T-helper 2 cell treated with Interferon-gamma antibody and Interleukin-4, amounts not matched to agents 5 μg/mL and 100 μg/mL, for 36 hours (primary cell): ENCODE results near the gene CCND1.

Source experiments
- DNase-seq: peaks from one replicate; pipeline ENCODE4 v3.0.0; 2021; ENCODE audit warnings: low spot score
- H3K27ac Mint-ChIP-seq: one replicate; pipeline ENCODE4 v1.8.0; 2021; ENCODE audit warnings: mild to moderate bottlenecking, mixed read lengths
- H3K27me3 Mint-ChIP-seq: one replicate; pipeline ENCODE4 v1.8.0; 2021; ENCODE audit warnings: low read depth, mixed read lengths
- H3K36me3 Mint-ChIP-seq: one replicate; pipeline ENCODE4 v1.8.0; 2021; ENCODE audit warnings: low read depth, mixed read lengths
- H3K4me1 Mint-ChIP-seq: one replicate; pipeline ENCODE4 v1.8.0; 2021; ENCODE audit warnings: low read depth, mixed read lengths
- H3K4me3 Mint-ChIP-seq: one replicate; pipeline ENCODE4 v1.8.0; 2022; ENCODE audit warnings: mild to moderate bottlenecking, moderate library complexity, mixed read lengths
- H3K9me3 Mint-ChIP-seq: one replicate; pipeline ENCODE4 v1.8.0; 2021; ENCODE audit warnings: mixed read lengths

CCND1 gene

GRCh38 chr11:69697861-69698260 lies 56.9 kb downstream of the CCND1 start:
- Mint-ChIP-seq H3K36me3 (no peaks in the 10 kb centered on the region), H3K27ac (no peak overlapping the region), H3K9me3 (no peaks in the 10 kb centered on the region), H3K4me3 (no peak overlapping the region), H3K27me3 (peaks cover 24% of the 10 kb centered on the region), H3K4me1 (no peaks in the 10 kb centered on the region)
- no peak for DNase-seq

- H3K4me3 Mint-ChIP-seq, result no peak overlapping the region
- peaks cover 29% of the 10 kb centered on the region for H3K27me3 Mint-ChIP-seq
- no peaks in the 10 kb centered on the region for H3K9me3 Mint-ChIP-seq
- DNase-seq, result no peak
- no peaks in the 10 kb centered on the region for H3K4me1 Mint-ChIP-seq
- no peak overlapping the region for H3K27ac Mint-ChIP-seq
- H3K36me3 Mint-ChIP-seq, result no peaks in the 10 kb centered on the region
These were observed 57.4 kb downstream of the CCND1 start for GRCh38 chr11:69698362-69698761.

- DNase-seq, result no peak
- Mint-ChIP-seq H3K27me3 (peaks cover 30% of the 10 kb centered on the region), H3K4me1 (no peaks in the 10 kb centered on the region), H3K4me3 (no peak overlapping the region), H3K36me3 (no peaks in the 10 kb centered on the region), H3K9me3 (no peaks in the 10 kb centered on the region), H3K27ac (no peak overlapping the region)
These were observed 58.3 kb downstream of the CCND1 start for GRCh38 chr11:69699213-69699612.

- DNase-seq, result no peak
- Mint-ChIP-seq H3K36me3 (no peaks in the 10 kb centered on the region), H3K4me3 (no peak overlapping the region), H3K9me3 (no peaks in the 10 kb centered on the region), H3K27me3 (peaks cover 40% of the 10 kb centered on the region), H3K4me1 (peaks cover under 1% of the 10 kb centered on the region), H3K27ac (no peak overlapping the region)
These were observed 59.6 kb downstream of the CCND1 start for GRCh38 chr11:69700278-69701140.

GRCh38 chr11:69702239-69702691 lies 61.3 kb downstream of the CCND1 start:
- no peak overlapping the region for H3K27ac Mint-ChIP-seq
- no peaks in the 10 kb centered on the region for H3K9me3 Mint-ChIP-seq
- DNase-seq, result no peak
- no peaks in the 10 kb centered on the region for H3K36me3 Mint-ChIP-seq
- peaks cover 2% of the 10 kb centered on the region for H3K4me1 Mint-ChIP-seq
- no peak overlapping the region for H3K4me3 Mint-ChIP-seq
- peaks cover 54% of the 10 kb centered on the region for H3K27me3 Mint-ChIP-seq

- peaks cover 60% of the 10 kb centered on the region for H3K27me3 Mint-ChIP-seq
These were observed 62.0 kb downstream of the CCND1 start for GRCh38 chr11:69702769-69703452.

GRCh38 chr11:69703453-69703767 lies 62.5 kb downstream of the CCND1 start:
- no peak overlapping the region for H3K4me3 Mint-ChIP-seq
- H3K27ac Mint-ChIP-seq, result no peak overlapping the region
- no peaks in the 10 kb centered on the region for H3K36me3 Mint-ChIP-seq
- peaks cover 62% of the 10 kb centered on the region for H3K27me3 Mint-ChIP-seq
- H3K9me3 Mint-ChIP-seq, result no peaks in the 10 kb centered on the region
- no peak for DNase-seq
- peaks cover 2% of the 10 kb centered on the region for H3K4me1 Mint-ChIP-seq

More at GRCh38 chr11:69702769-69703452, 62.0 kb downstream of the CCND1 start:
- H3K27ac Mint-ChIP-seq, result no peak overlapping the region
- H3K36me3 Mint-ChIP-seq, result no peaks in the 10 kb centered on the region
- no peak overlapping the region for H3K4me3 Mint-ChIP-seq
- peaks cover 2% of the 10 kb centered on the region for H3K4me1 Mint-ChIP-seq
- no peaks in the 10 kb centered on the region for H3K9me3 Mint-ChIP-seq
- DNase-seq, result no peak
